ENCODE data around the gene OSBP2.

Gene OSBP2

GRCh38 chr22:30889268-30889995, 194.8 kb downstream of the OSBP2 start:
- peaks cover 0 to 9% of the 10 kb centered on the region in 2 donors for H3K36me3 ChIP-seq (replicated peaks in 1 of 2; ENCODE audit: control insufficient read depth in 2 of 2, insufficient read depth in 2 of 2, low read length in 2 of 2)
- H3K18ac ChIP-seq (ENCODE audit: low read length): no peak overlapping the region
- no peak overlapping the region for H2BK15ac ChIP-seq (ENCODE audit: low read length)
- H3K4me1 ChIP-seq (ENCODE audit: control insufficient read depth in 2 of 2, insufficient read depth in 1 of 2, low read depth in 1 of 2, low read length in 2 of 2): no peaks in the 10 kb centered on the region
- no peak for DNase-seq (ENCODE audit: low spot score)
- H2BK5ac ChIP-seq (ENCODE audit: low read length): peak overlapping the region; percentile 6
- no peak overlapping the region for H3K4ac ChIP-seq (ENCODE audit: low read length)
- no peaks in the 10 kb centered on the region for H3K79me1 ChIP-seq (ENCODE audit: low read depth, low read length)
- H4K91ac ChIP-seq (ENCODE audit: low read depth, low read length, poor library complexity): no peak overlapping the region
- H3K9ac ChIP-seq (ENCODE audit: low read depth, low read length, poor library complexity): no peak overlapping the region
- no peak overlapping the region for H3K14ac ChIP-seq (ENCODE audit: low read length)
- H2BK12ac ChIP-seq (ENCODE audit: low read length): no peak overlapping the region
- H3K4me2 ChIP-seq (ENCODE audit: insufficient read depth, low read length, poor library complexity, severe bottlenecking): no peak overlapping the region
- no CpG with 5 or more reads among the region's 17 CpGs for WGBS, 2 donors (ENCODE audit: extremely low coverage in 2 of 2, insufficient read length in 2 of 2, insufficient replicate concordance in 1 of 2)
- no peak overlapping the region for H2AK5ac ChIP-seq (ENCODE audit: low read depth, low read length)
- H2BK120ac ChIP-seq (ENCODE audit: low read depth, low read length): no peak overlapping the region
- H4K8ac ChIP-seq (ENCODE audit: low read depth, low read length): no peak overlapping the region
- H3K23ac ChIP-seq (ENCODE audit: low read depth, low read length, poor library complexity): peak overlapping the region; percentile 43
- H3K27ac ChIP-seq (replicated peaks; ENCODE audit: low read length): no peak overlapping the region
- no peaks in the 10 kb centered on the region for H3K9me3 ChIP-seq (replicated peaks in 1 of 2; ENCODE audit: control insufficient read depth in 2 of 2, insufficient read depth in 1 of 2, low read depth in 1 of 2, low read length in 2 of 2)
- no peak overlapping the region for H3K4me3 ChIP-seq (ENCODE audit: low read length in 2 of 2)
- H2AFZ ChIP-seq (ENCODE audit: low read length): no peak overlapping the region
- no peaks in the 10 kb centered on the region for H3K27me3 ChIP-seq (ENCODE audit: control insufficient read depth in 3 of 3, insufficient read depth in 3 of 3, low read depth in 1 of 3, low read length in 3 of 3)

GRCh38 chr22:30889996-30890480, 195.4 kb downstream of the OSBP2 start:
- Histone ChIP-seq H3K14ac (ENCODE audit: low read length) (no peak overlapping the region), H2BK5ac (ENCODE audit: low read length) (peak overlapping the region; percentile 6), H3K4me1 (ENCODE audit: control insufficient read depth in 2 of 2, insufficient read depth in 1 of 2, low read depth in 1 of 2, low read length in 2 of 2) (no peaks in the 10 kb centered on the region), H3K4me3 (ENCODE audit: low read length in 2 of 2) (no peak overlapping the region), H3K18ac (ENCODE audit: low read length) (no peak overlapping the region), H3K27me3 (ENCODE audit: control insufficient read depth in 3 of 3, insufficient read depth in 3 of 3, low read depth in 1 of 3, low read length in 3 of 3) (no peaks in the 10 kb centered on the region), H2AFZ (ENCODE audit: low read length) (no peak overlapping the region), H3K9me3 (replicated peaks in 1 of 2; ENCODE audit: control insufficient read depth in 2 of 2, insufficient read depth in 1 of 2, low read depth in 1 of 2, low read length in 2 of 2) (no peaks in the 10 kb centered on the region), H3K27ac (replicated peaks; ENCODE audit: low read length) (no peak overlapping the region), H2BK15ac (ENCODE audit: low read length) (no peak overlapping the region), H3K4ac (ENCODE audit: low read length) (no peak overlapping the region), H3K4me2 (ENCODE audit: insufficient read depth, low read length, poor library complexity, severe bottlenecking) (no peak overlapping the region), H3K23ac (ENCODE audit: low read depth, low read length, poor library complexity) (peak overlapping the region; percentile 58), H3K79me1 (ENCODE audit: low read depth, low read length) (no peaks in the 10 kb centered on the region), H3K9ac (ENCODE audit: low read depth, low read length, poor library complexity) (no peak overlapping the region), H4K8ac (ENCODE audit: low read depth, low read length) (no peak overlapping the region), H4K91ac (ENCODE audit: low read depth, low read length, poor library complexity) (no peak overlapping the region), H3K36me3 (replicated peaks in 1 of 2; ENCODE audit: control insufficient read depth in 2 of 2, insufficient read depth in 2 of 2, low read length in 2 of 2) (peaks cover 0 to 9% of the 10 kb centered on the region in 2 donors), H2AK5ac (ENCODE audit: low read depth, low read length) (peak overlapping the region; percentile 39), H2BK12ac (ENCODE audit: low read length) (no peak overlapping the region), H2BK120ac (ENCODE audit: low read depth, low read length) (no peak overlapping the region)
- no CpG with 5 or more reads among the region's 9 CpGs for WGBS, 2 donors (ENCODE audit: extremely low coverage in 2 of 2, insufficient read length in 2 of 2, insufficient replicate concordance in 1 of 2)
- DNase-seq (ENCODE audit: low spot score): no peak

GRCh38 chr22:30890686-30891442, 196.2 kb downstream of the OSBP2 start:
- WGBS, 2 donors (ENCODE audit: extremely low coverage in 2 of 2, insufficient read length in 2 of 2, insufficient replicate concordance in 1 of 2): no CpG with 5 or more reads among the region's 17 CpGs

GRCh38 chr22:30891443-30891755, 196.7 kb downstream of the OSBP2 start:
- Histone ChIP-seq H3K79me1 (ENCODE audit: low read depth, low read length) (no peaks in the 10 kb centered on the region), H2BK15ac (ENCODE audit: low read length) (peak overlapping the region; percentile 96), H3K23ac (ENCODE audit: low read depth, low read length, poor library complexity) (peak overlapping the region; percentile 18), H3K9ac (ENCODE audit: low read depth, low read length, poor library complexity) (no peak overlapping the region), H2BK120ac (ENCODE audit: low read depth, low read length) (no peak overlapping the region), H4K8ac (ENCODE audit: low read depth, low read length) (peak overlapping the region; percentile 70), H4K91ac (ENCODE audit: low read depth, low read length, poor library complexity) (no peak overlapping the region), H3K27ac (replicated peaks; ENCODE audit: low read length) (no peak overlapping the region), H2AK5ac (ENCODE audit: low read depth, low read length) (no peak overlapping the region), H2AFZ (ENCODE audit: low read length) (no peak overlapping the region), H3K18ac (ENCODE audit: low read length) (no peak overlapping the region), H3K27me3 (ENCODE audit: control insufficient read depth in 3 of 3, insufficient read depth in 3 of 3, low read depth in 1 of 3, low read length in 3 of 3) (no peaks in the 10 kb centered on the region), H2BK5ac (ENCODE audit: low read length) (no peak overlapping the region), H3K9me3 (replicated peaks in 1 of 2; ENCODE audit: control insufficient read depth in 2 of 2, insufficient read depth in 1 of 2, low read depth in 1 of 2, low read length in 2 of 2) (no peaks in the 10 kb centered on the region), H2BK12ac (ENCODE audit: low read length) (no peak overlapping the region), H3K14ac (ENCODE audit: low read length) (no peak overlapping the region), H3K4me3 (ENCODE audit: low read length in 2 of 2) (no peak overlapping the region), H3K4me1 (ENCODE audit: control insufficient read depth in 2 of 2, insufficient read depth in 1 of 2, low read depth in 1 of 2, low read length in 2 of 2) (no peaks in the 10 kb centered on the region), H3K4me2 (ENCODE audit: insufficient read depth, low read length, poor library complexity, severe bottlenecking) (no peak overlapping the region), H3K4ac (ENCODE audit: low read length) (no peak overlapping the region), H3K36me3 (replicated peaks in 1 of 2; ENCODE audit: control insufficient read depth in 2 of 2, insufficient read depth in 2 of 2, low read length in 2 of 2) (peaks cover 0 to 9% of the 10 kb centered on the region in 2 donors)
- no peak for DNase-seq (ENCODE audit: low spot score)
- no CpG with 5 or more reads among the region's 8 CpGs for whole genome bisulfite sequencing, 2 donors (ENCODE audit: extremely low coverage in 2 of 2, insufficient read length in 2 of 2, insufficient replicate concordance in 1 of 2)

More at GRCh38 chr22:30890686-30891442, 196.2 kb downstream of the OSBP2 start:
- H3K4me2 ChIP-seq (ENCODE audit: insufficient read depth, low read length, poor library complexity, severe bottlenecking): no peak overlapping the region
- H3K27ac ChIP-seq (replicated peaks; ENCODE audit: low read length): no peak overlapping the region
- H3K27me3 ChIP-seq (ENCODE audit: control insufficient read depth in 3 of 3, insufficient read depth in 3 of 3, low read depth in 1 of 3, low read length in 3 of 3): no peaks in the 10 kb centered on the region
- peak overlapping the region; percentile 58 for H3K23ac ChIP-seq (ENCODE audit: low read depth, low read length, poor library complexity)
- H3K18ac ChIP-seq (ENCODE audit: low read length): peak overlapping the region; percentile 91
- H3K14ac ChIP-seq (ENCODE audit: low read length): peak overlapping the region; percentile 82
- H2BK5ac ChIP-seq (ENCODE audit: low read length): no peak overlapping the region
- peak overlapping the region; percentile 46 for H2BK12ac ChIP-seq (ENCODE audit: low read length)
- no peaks in the 10 kb centered on the region for H3K9me3 ChIP-seq (replicated peaks in 1 of 2; ENCODE audit: control insufficient read depth in 2 of 2, insufficient read depth in 1 of 2, low read depth in 1 of 2, low read length in 2 of 2)
- no peak overlapping the region for H3K4me3 ChIP-seq (ENCODE audit: low read length in 2 of 2)
- H3K4ac ChIP-seq (ENCODE audit: low read length): peak overlapping the region; percentile 53
- H2AK5ac ChIP-seq (ENCODE audit: low read depth, low read length): peak overlapping the region; percentile 40
- peak; percentile 26 for DNase-seq (ENCODE audit: low spot score)
- no peaks in the 10 kb centered on the region for H3K4me1 ChIP-seq (ENCODE audit: control insufficient read depth in 2 of 2, insufficient read depth in 1 of 2, low read depth in 1 of 2, low read length in 2 of 2)
- H3K36me3 ChIP-seq (replicated peaks in 1 of 2; ENCODE audit: control insufficient read depth in 2 of 2, insufficient read depth in 2 of 2, low read length in 2 of 2): peaks cover 0 to 9% of the 10 kb centered on the region in 2 donors
- H3K79me1 ChIP-seq (ENCODE audit: low read depth, low read length): no peaks in the 10 kb centered on the region
- H4K91ac ChIP-seq (ENCODE audit: low read depth, low read length, poor library complexity): no peak overlapping the region
- no peak overlapping the region for H2AFZ ChIP-seq (ENCODE audit: low read length)
- H2BK15ac ChIP-seq (ENCODE audit: low read length): peak overlapping the region; percentile 96
- H2BK120ac ChIP-seq (ENCODE audit: low read depth, low read length): no peak overlapping the region
- H3K9ac ChIP-seq (ENCODE audit: low read depth, low read length, poor library complexity): peak overlapping the region; percentile 63
- peak overlapping the region; percentile 97 for H4K8ac ChIP-seq (ENCODE audit: low read depth, low read length)

All from neuronal stem cell (in vitro differentiated cells).